ENCODE data around the gene POR. TPM values are rescaled to one million over a fixed set of nuclear protein-coding genes. Genes with fewer than 3 reads are reported as not detected.

POR gene
- total RNA-seq, 2 donors from 2014 or later, result 88.0 to 136 TPM

GRCh38 chr7:75875113-75876080, 39.6 kb upstream of the POR start:
- no peak for DNase-seq (ENCODE audit: low spot score)
- TF ChIP-seq POLR2A (IDR thresholded peaks at IDR 0.05) (no peak), POLR2AphosphoS5 (IDR thresholded peaks at IDR 0.05) (no peak), CTCF (IDR thresholded peaks at IDR 0.05) (no peak)
- Histone ChIP-seq H3K4me3 (no peak overlapping the region), H3K36me3 (no peaks in the 10 kb centered on the region), H3K9me3 (no peaks in the 10 kb centered on the region), H3K4me1 (replicated peaks) (no peaks in the 10 kb centered on the region), H3K27me3 (replicated peaks; ENCODE audit: insufficient read depth) (no peaks in the 10 kb centered on the region), H3K27ac (no peak overlapping the region)
- WGBS, result 71% methylated on average over 21 of the region's 21 CpGs
- intact Hi-C loops (cut with DNase I), result loop anchor here (5.0 kb wide), 1 partner anchor 37 kb away; no protein-coding TSS in a partner anchor

GRCh38 chr7:75876126-75876881, 38.7 kb upstream of the POR start:
- no peak for DNase-seq (ENCODE audit: low spot score)
- no peak overlapping the region for H3K4me3 ChIP-seq
- intact Hi-C loops (cut with DNase I), result loop anchor here (5.0 kb wide), 1 partner anchor 36 kb away; no protein-coding TSS in a partner anchor
- H3K36me3 ChIP-seq, result no peaks in the 10 kb centered on the region
- no peaks in the 10 kb centered on the region for H3K9me3 ChIP-seq
- no peaks in the 10 kb centered on the region for H3K27me3 ChIP-seq (replicated peaks; ENCODE audit: insufficient read depth)
- no peak overlapping the region for H3K27ac ChIP-seq
- H3K4me1 ChIP-seq (replicated peaks), result no peaks in the 10 kb centered on the region
- TF ChIP-seq POLR2AphosphoS5 (IDR thresholded peaks at IDR 0.05), result no peak
- TF ChIP-seq POLR2A (IDR thresholded peaks at IDR 0.05), result no peak
- no peak for TF ChIP-seq CTCF (IDR thresholded peaks at IDR 0.05)
- 74% methylated on average over 11 of the region's 11 CpGs for WGBS

GRCh38 chr7:75878312-75878768, 36.6 kb upstream of the POR start:
- intact Hi-C loops (cut with DNase I), result loop anchor here (5.0 kb wide), 1 partner anchor 34 kb away; no protein-coding TSS in a partner anchor
- Histone ChIP-seq H3K9me3 (no peaks in the 10 kb centered on the region), H3K27me3 (replicated peaks; ENCODE audit: insufficient read depth) (no peaks in the 10 kb centered on the region), H3K4me3 (peak overlapping the region; percentile 20 to 90), H3K27ac (peak overlapping the region; percentile 94), H3K36me3 (peaks cover 0 to 2% of the 10 kb centered on the region in 2 donors), H3K4me1 (replicated peaks) (no peaks in the 10 kb centered on the region)
- WGBS, result 13% methylated on average over 10 of the region's 10 CpGs
- TF ChIP-seq CTCF (IDR thresholded peaks at IDR 0.05) (no peak), POLR2AphosphoS5 (IDR thresholded peaks at IDR 0.05) (no peak), POLR2A (IDR thresholded peaks at IDR 0.05) (no peak)
- DNase-seq (ENCODE audit: low spot score), result no peak

GRCh38 chr7:75878769-75879611, 36.0 kb upstream of the POR start, which contains the start of gene RHBDD2:
Gene RHBDD2 (plus strand): TSS chr7:75879034. CDS start chr7:75879083, 49 bp downstream.
- peaks cover 2 to 6% of the 10 kb centered on the region in 2 donors for H3K36me3 ChIP-seq
- H3K4me3 ChIP-seq, result peak within 1 kb of the TSS; percentile 74 to 90
- no peaks in the 10 kb centered on the region for H3K9me3 ChIP-seq
- DNase-seq (ENCODE audit: low spot score), result peak; percentile 94
- H3K4me1 ChIP-seq (replicated peaks), result no peaks in the 10 kb centered on the region
- H3K27ac ChIP-seq, result peak within 1 kb of the TSS; percentile 94
- intact Hi-C loops (cut with DNase I), result loop anchor here (5.0 kb wide), 1 partner anchor 33 kb away; no protein-coding TSS in a partner anchor
- no peaks in the 10 kb centered on the region for H3K27me3 ChIP-seq (replicated peaks; ENCODE audit: insufficient read depth)
- TF ChIP-seq POLR2AphosphoS5 (IDR thresholded peaks at IDR 0.05) (peak; percentile 97), CTCF (IDR thresholded peaks at IDR 0.05) (peak in 2 of 4 experiments; percentile 55 to 64), POLR2A (IDR thresholded peaks at IDR 0.05) (peak; percentile 99)
- under 1% methylated on average over 52 of the region's 65 CpGs for WGBS
